B cell (primary cell): ENCODE data around the gene FLNA.

ENCODE experiments used
- EZH2 ChIP-seq: IDR thresholded peaks from 2 replicates; pipeline ENCODE4 v1.6.1; 2012; ENCODE audit warnings: borderline replicate concordance, low read depth, mild to moderate bottlenecking, moderate library complexity, low read length; ENCODE audit not compliant: insufficient read depth, poor library complexity, severe bottlenecking
- TF ChIP-seq, protein P1 (sequence below): fragments of 200-600 bp; IDR thresholded peaks from one replicate; pipeline ENCODE4 v1.8.0; 2022; ENCODE audit warnings: antibody characterized with exemption, mild to moderate bottlenecking

DNA sequence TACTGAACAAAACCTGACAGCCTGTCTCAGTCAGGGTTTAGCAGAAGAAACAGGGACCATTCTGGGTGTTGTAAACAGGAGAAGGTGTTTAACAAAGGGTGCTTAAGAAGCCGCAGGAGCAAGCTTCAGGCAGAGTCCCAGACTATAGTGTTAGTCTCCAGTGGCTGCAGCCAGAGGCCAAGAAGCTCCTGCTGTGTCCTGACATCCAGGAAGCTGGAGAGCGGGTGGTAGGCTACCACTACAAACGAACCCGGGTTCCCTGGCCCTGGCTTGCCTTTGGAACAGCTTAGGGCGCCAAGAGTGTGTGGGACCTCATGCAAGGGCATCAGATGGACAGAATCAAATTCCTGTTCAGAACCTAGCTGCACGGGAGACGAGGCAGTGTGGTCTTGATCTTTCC is 50.9 kb downstream of the FLNA start:
- TF ChIP-seq, protein P1, sequence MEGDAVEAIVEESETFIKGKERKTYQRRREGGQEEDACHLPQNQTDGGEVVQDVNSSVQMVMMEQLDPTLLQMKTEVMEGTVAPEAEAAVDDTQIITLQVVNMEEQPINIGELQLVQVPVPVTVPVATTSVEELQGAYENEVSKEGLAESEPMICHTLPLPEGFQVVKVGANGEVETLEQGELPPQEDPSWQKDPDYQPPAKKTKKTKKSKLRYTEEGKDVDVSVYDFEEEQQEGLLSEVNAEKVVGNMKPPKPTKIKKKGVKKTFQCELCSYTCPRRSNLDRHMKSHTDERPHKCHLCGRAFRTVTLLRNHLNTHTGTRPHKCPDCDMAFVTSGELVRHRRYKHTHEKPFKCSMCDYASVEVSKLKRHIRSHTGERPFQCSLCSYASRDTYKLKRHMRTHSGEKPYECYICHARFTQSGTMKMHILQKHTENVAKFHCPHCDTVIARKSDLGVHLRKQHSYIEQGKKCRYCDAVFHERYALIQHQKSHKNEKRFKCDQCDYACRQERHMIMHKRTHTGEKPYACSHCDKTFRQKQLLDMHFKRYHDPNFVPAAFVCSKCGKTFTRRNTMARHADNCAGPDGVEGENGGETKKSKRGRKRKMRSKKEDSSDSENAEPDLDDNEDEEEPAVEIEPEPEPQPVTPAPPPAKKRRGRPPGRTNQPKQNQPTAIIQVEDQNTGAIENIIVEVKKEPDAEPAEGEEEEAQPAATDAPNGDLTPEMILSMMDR, result no peak
- TF ChIP-seq EZH2, result no peak
